HepG2 (cell line): ENCODE measurements around the gene MYO1E. TPM values are rescaled to one million over a fixed set of nuclear protein-coding genes. Genes with fewer than 3 reads are reported as not detected.

Experiments used
- ATAC-seq: fragments of 200-7000 bp; cut with Tn5 transposase; 3 replicates; pipeline ENCODE4 v1.9.1; 2020; ENCODE audit warnings: mild to moderate bottlenecking, moderate library complexity
- BruUV-seq: library from RNA; stranded (reverse); fragments of 400-500 nt; replicated peaks from 2 replicates; lab custom pipeline; 2021; lab: Mats Ljungman, UMichigan
- CTCF ChIA-PET: fragments of 300-600 bp; formaldehyde crosslinking; extraction: SDS; loops from one replicate; lab custom pipeline; 2021; ENCODE audit warnings: low total read pairs, inconsistent platforms, low intra/inter-chr PET ratio; lab: Yijun Ruan, JAX
- POLR2A ChIA-PET: fragments of 350-600 bp; sonication (Branson Sonifier 250); formaldehyde crosslinking; loops from one replicate; lab custom pipeline; 2020; ENCODE audit warnings: antibody characterized with exemption, inconsistent platforms; lab: Yijun Ruan, JAX
- DNase-seq: peaks from one replicate; pipeline ENCODE4 v3.0.0-alpha.2; 2015; ENCODE audit warnings: low spot score
- FAIRE-seq: peaks from 3 replicates; lab custom pipeline; 2011; peaks lifted over from hg19 to GRCh38; lab: Jason Lieb, UNC
- H2AFZ ChIP-seq: one replicate; pipeline ENCODE4 v1.6.1; 2011; ENCODE audit warnings: low read length, inconsistent platforms
- H3K27ac ChIP-seq: fragments of 300-600 bp; 3 replicates; pipeline ENCODE4 v1.8.0; 2011; ENCODE audit warnings: mixed run types, mild to moderate bottlenecking, mixed read lengths, low read length, inconsistent platforms; ENCODE audit not compliant: insufficient read depth; ENCODE audit errors: extremely low read length
- H3K27me3 ChIP-seq, 2 experiments: fragments of 200-600 bp in 1 of 2; 2 replicates in 1 of 2; 3 replicates in 1 of 2; pipeline versions ENCODE4 v1.6.0 to v1.8.0; 2011; ENCODE audit warnings: low read length in 2 of 2, mild to moderate bottlenecking in 2 of 2, moderate library complexity in 2 of 2, inconsistent platforms in 1 of 2; ENCODE audit not compliant: insufficient read depth in 2 of 2, control insufficient read depth in 1 of 2
- H3K36me3 ChIP-seq, 2 experiments: fragments of 200-600 bp in 1 of 2; replicated peaks in 1 of 2; 2 replicates in 1 of 2; 3 replicates in 1 of 2; pipeline versions ENCODE4 v1.5.1 to v1.8.0; 2011; ENCODE audit warnings: low read length in 2 of 2, inconsistent platforms in 1 of 2; ENCODE audit not compliant: insufficient read depth in 2 of 2, control insufficient read depth in 1 of 2
- H3K4me1 ChIP-seq: 2 replicates; pipeline ENCODE4 v1.5.1; 2012; ENCODE audit warnings: low read length, inconsistent platforms; ENCODE audit not compliant: insufficient read depth
- H3K4me2 ChIP-seq: 2 replicates; pipeline ENCODE4 v1.6.0; 2011; ENCODE audit warnings: low read depth, low read length, inconsistent platforms
- H3K4me3 ChIP-seq, 3 experiments: fragments of 200-600 bp in 1 of 3; sonication (generic), shearing (Covaris generic) in 1 of 3; replicated peaks in 1 of 3; 2 replicates each; pipeline ENCODE4 v1.5.1; 2011 to 2016; ENCODE audit warnings: low read length in 3 of 3, inconsistent platforms in 2 of 3, low read depth in 2 of 3, mild to moderate bottlenecking in 2 of 3, control low read depth in 1 of 3, mixed read lengths in 1 of 3; ENCODE audit not compliant: insufficient read depth in 1 of 3
- H3K79me2 ChIP-seq: one replicate; pipeline ENCODE4 v1.6.1; 2011; ENCODE audit warnings: low read length, inconsistent platforms; ENCODE audit not compliant: insufficient read depth
- H3K9ac ChIP-seq: 2 replicates; pipeline ENCODE4 v1.6.0; 2011; ENCODE audit warnings: mild to moderate bottlenecking, low read depth, low read length, inconsistent platforms; ENCODE audit not compliant: insufficient read depth
- H3K9me3 ChIP-seq: 2 replicates; pipeline ENCODE4 v1.5.1; 2012; ENCODE audit warnings: mild to moderate bottlenecking, low read length
- H4K20me1 ChIP-seq: 2 replicates; pipeline ENCODE4 v1.6.0; 2011; ENCODE audit warnings: inconsistent platforms, mild to moderate bottlenecking, low read length, moderate library complexity; ENCODE audit not compliant: insufficient read depth
- HDAC2 ChIP-seq: sonication (generic); formaldehyde crosslinking; IDR thresholded peaks from 2 replicates; pipeline ENCODE4 v1.4.0; 2020; ENCODE audit warnings: missing genetic modification reagents
- HNRNPLL ChIP-seq: fragments of 200-400 bp; formaldehyde crosslinking; IDR thresholded peaks from 2 replicates; pipeline ENCODE4 v1.6.1; 2017; ENCODE audit warnings: mild to moderate bottlenecking, low read depth, low read length; ENCODE audit not compliant: poor library complexity, severe bottlenecking
- KDM1A ChIP-seq: IDR thresholded peaks from 2 replicates; pipeline ENCODE4 v1.6.1; 2016; ENCODE audit warnings: missing compliant biosample characterization
- MIER2 ChIP-seq: IDR thresholded peaks from 2 replicates; pipeline ENCODE4 v1.6.1; 2016; ENCODE audit warnings: missing biosample characterization, missing genetic modification reagents
- NKX3-1 ChIP-seq: sonication (generic); formaldehyde crosslinking; IDR thresholded peaks from 2 replicates; pipeline ENCODE4 v1.5.0; 2020; ENCODE audit warnings: missing genetic modification reagents
- NR1H2 ChIP-seq: sonication (generic); formaldehyde crosslinking; IDR thresholded peaks from 2 replicates; pipeline ENCODE4 v1.8.1; 2022; ENCODE audit warnings: low read depth, missing genetic modification reagents, borderline replicate concordance
- POLR2AphosphoS5 ChIP-seq: IDR thresholded peaks from 2 replicates; pipeline ENCODE4 v1.6.1; 2012; ENCODE audit warnings: low read depth, low read length
- RBFOX2 ChIP-seq: fragments of 200-400 bp; formaldehyde crosslinking; IDR thresholded peaks from 2 replicates; pipeline ENCODE4 v1.6.1; 2017; ENCODE audit warnings: low read depth, mild to moderate bottlenecking, low read length
- SRSF4 ChIP-seq: fragments of 200-400 bp; formaldehyde crosslinking; IDR thresholded peaks from one replicate; pipeline ENCODE4 v1.6.1; 2018; ENCODE audit warnings: mild to moderate bottlenecking, low read depth, low read length, moderate library complexity; ENCODE audit not compliant: poor library complexity, severe bottlenecking
- XRCC5 ChIP-seq: fragments of 200-400 bp; formaldehyde crosslinking; optimal IDR thresholded peaks from 2 replicates; pipeline ENCODE3; 2017; ENCODE audit warnings: mild to moderate bottlenecking, low read length
- ZEB1 ChIP-seq: IDR thresholded peaks from 2 replicates; pipeline ENCODE4 v1.6.1; 2012; ENCODE audit warnings: mild to moderate bottlenecking, low read depth, inconsistent platforms; ENCODE audit not compliant: insufficient replicate concordance
- ZFP1 ChIP-seq: IDR thresholded peaks from 2 replicates; pipeline ENCODE4 v1.6.1; 2016
- ZNF232 ChIP-seq: sonication (generic); formaldehyde crosslinking; IDR thresholded peaks from 2 replicates; pipeline ENCODE4 v1.4.0; 2020; ENCODE audit warnings: missing genetic modification reagents, borderline replicate concordance
- ZNF563 ChIP-seq: sonication (generic); formaldehyde crosslinking; IDR thresholded peaks from 2 replicates; pipeline ENCODE4 v1.8.0; 2022; ENCODE audit warnings: mild to moderate bottlenecking, moderate library complexity, missing genetic modification reagents
- ZSCAN21 ChIP-seq: sonication (generic); formaldehyde crosslinking; IDR thresholded peaks from 2 replicates; pipeline ENCODE4 v1.8.0; 2022; ENCODE audit warnings: mild to moderate bottlenecking, missing genetic modification reagents, moderate library complexity, borderline replicate concordance
- WGBS: methylation state at CpG from one replicate; pipeline ENCODE4 v1.1.6; 2017; ENCODE audit warnings: low lambda C conversion rate; 5-methylcytosine and 5-hydroxymethylcytosine counted together
- in situ Hi-C: cut with HindIII; loops from 2 replicates; pipeline ENCODE4 v1.10.0; 2017; ENCODE audit warnings: low pct_unique_long_range_greater_than_20kb; ENCODE audit not compliant: extremely low pct_ligation_motif_present
- intact Hi-C: fragments of 100-400 bp; cut with micrococcal nuclease; formaldehyde crosslinking; loops from one replicate; pipeline ENCODE4 v1.10.0; 2022; ENCODE audit not compliant: unreplicated experiment
- polyA plus RNA-seq, 8 experiments: library from polyadenylated mRNA; depleted of rRNA in 3 of 8; stranded (reverse) in 7 of 8; unstranded in 1 of 8; fragments of >200 nt; fragmentation: Illumina TruSeq in 4 of 8; extraction: Trizol in 4 of 8; gene quantifications; 2 replicates each; pipeline versions ENCODE4 v1.2.1 to v1.2.3, GENCODE V29; 2011 to 2016; ENCODE audit warnings: low read depth in 4 of 8, missing spikeins in 1 of 8, mixed read lengths in 1 of 8; ENCODE audit not compliant: insufficient read depth in 1 of 8
- total RNA-seq, 5 experiments: library from RNA; depleted of rRNA; stranded (reverse); fragments of >200 nt; fragmentation: Illumina TruSeq; extraction: Trizol; gene quantifications; 2 replicates each; pipeline ENCODE4 v1.2.3, GENCODE V29; 2016; ENCODE audit warnings: low read depth in 1 of 5
- TF ChIP-seq, protein P1 (sequence below): sonication (generic); formaldehyde crosslinking; IDR thresholded peaks from 2 replicates; pipeline ENCODE4 v1.9.0; 2022; ENCODE audit warnings: missing genetic modification reagents, mild to moderate bottlenecking, borderline replicate concordance

MYO1E gene
- total and polyA plus RNA-seq, 2 of the 13 experiments (the other 11 are each of a cell fraction or from before 2014, with no cell fraction given), result 15.7 to 25.1 TPM

GRCh38 chr15:59178151-59178695 is 194.4 kb downstream of the MYO1E start (continued):
- TF ChIP-seq ZSCAN21 (CRISPR knock-in tag) (no peak), ZFP1 (no peak), ZEB1 (no peak), RBFOX2 (no peak), XRCC5 (no peak)
- TF ChIP-seq, protein P1, sequence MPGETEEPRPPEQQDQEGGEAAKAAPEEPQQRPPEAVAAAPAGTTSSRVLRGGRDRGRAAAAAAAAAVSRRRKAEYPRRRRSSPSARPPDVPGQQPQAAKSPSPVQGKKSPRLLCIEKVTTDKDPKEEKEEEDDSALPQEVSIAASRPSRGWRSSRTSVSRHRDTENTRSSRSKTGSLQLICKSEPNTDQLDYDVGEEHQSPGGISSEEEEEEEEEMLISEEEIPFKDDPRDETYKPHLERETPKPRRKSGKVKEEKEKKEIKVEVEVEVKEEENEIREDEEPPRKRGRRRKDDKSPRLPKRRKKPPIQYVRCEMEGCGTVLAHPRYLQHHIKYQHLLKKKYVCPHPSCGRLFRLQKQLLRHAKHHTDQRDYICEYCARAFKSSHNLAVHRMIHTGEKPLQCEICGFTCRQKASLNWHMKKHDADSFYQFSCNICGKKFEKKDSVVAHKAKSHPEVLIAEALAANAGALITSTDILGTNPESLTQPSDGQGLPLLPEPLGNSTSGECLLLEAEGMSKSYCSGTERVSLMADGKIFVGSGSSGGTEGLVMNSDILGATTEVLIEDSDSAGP (CRISPR knock-in tag), result no peak

DNA sequence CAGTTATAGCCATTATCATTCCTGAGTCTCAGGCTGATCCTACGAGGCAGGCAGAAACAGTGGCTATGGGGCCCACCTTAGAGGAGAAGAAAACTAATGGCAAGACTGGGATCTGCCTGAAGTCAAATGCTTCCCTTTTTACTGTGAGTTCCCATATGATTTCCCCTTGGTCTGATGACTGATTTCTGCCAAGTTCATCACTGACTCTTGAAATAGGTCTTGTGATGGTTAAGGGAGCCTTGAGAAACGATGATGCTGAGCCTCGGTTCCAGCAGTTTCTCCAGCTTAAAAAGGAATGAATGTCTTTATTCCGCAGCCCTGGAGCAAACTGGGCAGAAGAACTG is 195.4 kb downstream of the MYO1E start:
- FAIRE-seq (no peak), ATAC-seq (no peak)

More for the DNA sequence above, 195.4 kb downstream of the MYO1E start:
- CTCF ChIA-PET, result no interaction called here
- 87% methylated on average over 4 of the region's 4 CpGs for WGBS
- DNase-seq, result no peak
- no peak overlapping the region for H2AFZ ChIP-seq
- POLR2A ChIA-PET, result no interaction called here
- in situ Hi-C loops (no loop called here), intact Hi-C loops (no loop called here)
- no peak for TF ChIP-seq HNRNPLL
- TF ChIP-seq NR1H2 (CRISPR knock-in tag), result no peak
- no peak for TF ChIP-seq ZNF563 (CRISPR knock-in tag)
- no peak for TF ChIP-seq MIER2 (CRISPR knock-in tag)
- TF ChIP-seq HDAC2 (CRISPR knock-in tag), result no peak
- TF ChIP-seq POLR2AphosphoS5, result no peak
- TF ChIP-seq KDM1A (CRISPR knock-in tag), result no peak
- TF ChIP-seq SRSF4, result no peak
- no peak for TF ChIP-seq NKX3-1 (CRISPR knock-in tag)
- no peak for TF ChIP-seq ZNF232 (CRISPR knock-in tag)
- no peak overlapping the region for H3K9ac ChIP-seq
- no peak overlapping the region for H3K4me3 ChIP-seq
- peaks cover 9% of the 10 kb centered on the region for H3K9me3 ChIP-seq
- H3K27ac ChIP-seq, result no peak overlapping the region
- H4K20me1 ChIP-seq, result no peaks in the 10 kb centered on the region
- peaks cover 2 to 4% of the 10 kb centered on the region in 2 experiments; a peak in 1 of 5 replicates for H3K36me3 ChIP-seq
- no TSS peak for BruUV-seq
- no peaks in the 10 kb centered on the region for H3K4me1 ChIP-seq
- no peaks in the 10 kb centered on the region for H3K79me2 ChIP-seq
- no peak overlapping the region for H3K4me2 ChIP-seq
- H3K27me3 ChIP-seq, result no peaks in the 10 kb centered on the region
